SK-N-SH (cell line): ENCODE measurements around the gene PHACTR3. TPM values are rescaled to one million over a fixed set of nuclear protein-coding genes. Genes with fewer than 3 reads are reported as not detected.

Experiments used
- CTCF ChIA-PET: fragments of 300-600, 350-600 bp; formaldehyde crosslinking; extraction: SDS; loops from one replicate; lab custom pipeline; 2021; lab: Yijun Ruan, JAX
- POLR2A ChIA-PET: fragments of 350-600 bp; sonication (Branson Sonifier 250); formaldehyde crosslinking; extraction: SDS; loops from one replicate; lab custom pipeline; 2020; ENCODE audit warnings: antibody characterized with exemption, inconsistent platforms; lab: Yijun Ruan, JAX
- DNase-seq: peaks from one replicate; pipeline ENCODE4 v3.0.0; 2012
- H2AFZ ChIP-seq: fragments of 200-600 bp; sonication (generic); 2 replicates; pipeline ENCODE4 v1.8.1; 2016; ENCODE audit warnings: antibody characterized with exemption, mild to moderate bottlenecking, low read depth
- H3F3A ChIP-seq: fragments of 200-600 bp; sonication (generic); replicated peaks from 2 replicates; pipeline ENCODE3; 2016; ENCODE audit warnings: antibody characterized with exemption, mild to moderate bottlenecking; ENCODE audit not compliant: insufficient read depth
- H3K27ac ChIP-seq, 2 experiments: fragments of 200-500 bp in 1 of 2; fragments of 200-600 bp in 1 of 2; sonication (Bioruptor generic) in 1 of 2; sonication (generic), shearing (Covaris generic) in 1 of 2; 2 replicates each; pipeline versions ENCODE4 v1.5.1 to v1.6.1; 2014 to 2016; ENCODE audit warnings: low read depth in 2 of 2, inconsistent platforms in 1 of 2, low read length in 1 of 2, mild to moderate bottlenecking in 1 of 2, mixed read lengths in 1 of 2
- H3K27me3 ChIP-seq: fragments of 200-600 bp; sonication (generic), shearing (Covaris generic); 2 replicates; pipeline ENCODE4 v1.6.1; 2016; ENCODE audit warnings: mixed run types; ENCODE audit not compliant: insufficient read depth
- H3K36me3 ChIP-seq, 2 experiments: fragments of 200-500 bp in 1 of 2; fragments of 200-600 bp in 1 of 2; sonication (Bioruptor generic) in 1 of 2; sonication (generic) in 1 of 2; replicated peaks in 1 of 2; 2 replicates each; pipeline versions ENCODE3 to v1.5.1; 2014 to 2016; ENCODE audit warnings: low read length in 1 of 2, mild to moderate bottlenecking in 1 of 2; ENCODE audit not compliant: insufficient read depth in 2 of 2, control insufficient read depth in 1 of 2
- H3K4me1 ChIP-seq, 2 experiments: fragments of 200-500 bp in 1 of 2; fragments of 200-600 bp in 1 of 2; sonication (Bioruptor generic) in 1 of 2; sonication (generic), shearing (Covaris generic) in 1 of 2; 2 replicates each; pipeline versions ENCODE4 v1.5.1 to v1.6.1; 2014 to 2016; ENCODE audit warnings: low read depth in 1 of 2, low read length in 1 of 2, mixed run types in 1 of 2; ENCODE audit not compliant: insufficient read depth in 2 of 2, control insufficient read depth in 1 of 2
- H3K4me2 ChIP-seq: fragments of 200-600 bp; sonication (generic), shearing (Covaris generic); 2 replicates; pipeline ENCODE4 v1.6.1; 2017; ENCODE audit warnings: mixed run types
- H3K4me3 ChIP-seq, 2 experiments: fragments of 200-500 bp in 1 of 2; fragments of 200-600 bp in 1 of 2; sonication (Bioruptor generic) in 1 of 2; sonication (generic), shearing (Covaris generic) in 1 of 2; 2 replicates each; pipeline versions ENCODE4 v1.5.1 to v1.8.1; 2014 to 2016; ENCODE audit warnings: low read depth in 2 of 2, inconsistent platforms in 1 of 2, low read length in 1 of 2, mild to moderate bottlenecking in 1 of 2, mixed read lengths in 1 of 2, moderate library complexity in 1 of 2
- H3K79me2 ChIP-seq: fragments of 200-600 bp; sonication (generic); 2 replicates; pipeline ENCODE4 v1.8.1; 2017; ENCODE audit warnings: mild to moderate bottlenecking; ENCODE audit not compliant: insufficient read depth
- H3K9ac ChIP-seq: fragments of 200-600 bp; sonication (generic); 2 replicates; pipeline ENCODE4 v1.6.1; 2017; ENCODE audit warnings: mixed run types
- H3K9me2 ChIP-seq: fragments of 200-600 bp; sonication (generic); 2 replicates; pipeline ENCODE4 v1.6.1; 2017; ENCODE audit warnings: mixed run types
- H3K9me3 ChIP-seq: fragments of 200-600 bp; sonication (generic); 2 replicates; pipeline ENCODE4 v1.6.1; 2017; ENCODE audit warnings: mixed run types, mild to moderate bottlenecking, moderate library complexity
- H4K20me1 ChIP-seq: fragments of 200-600 bp; sonication (generic); 2 replicates; pipeline ENCODE4 v1.6.1; 2017; ENCODE audit warnings: mild to moderate bottlenecking, mixed run types; ENCODE audit not compliant: insufficient read depth
- CHD2 ChIP-seq: fragments of 150-350 bp; IDR thresholded peaks from 2 replicates; pipeline ENCODE4 v1.6.1; 2018; ENCODE audit warnings: low read length; ENCODE audit not compliant: partially characterized antibody
- EZH2phosphoT487 ChIP-seq: fragments of 200-600 bp; sonication (generic); IDR thresholded peaks from 2 replicates; pipeline ENCODE4 v1.6.1; 2017; ENCODE audit warnings: low read depth, mixed run types, mild to moderate bottlenecking, antibody characterized with exemption, moderate library complexity, borderline replicate concordance
- FOSL2 ChIP-seq: IDR thresholded peaks from 2 replicates; pipeline ENCODE4 v1.4.0; 2012; ENCODE audit warnings: low read depth, mild to moderate bottlenecking, moderate library complexity, borderline replicate concordance
- FOXJ3 ChIP-seq: sonication (generic); formaldehyde crosslinking; IDR thresholded peaks from 2 replicates; pipeline ENCODE4 v1.5.1; 2020; ENCODE audit warnings: mild to moderate bottlenecking, missing genetic modification reagents
- FOXM1 ChIP-seq: IDR thresholded peaks from 2 replicates; pipeline ENCODE4 v1.4.0; 2012; ENCODE audit warnings: low read depth, mild to moderate bottlenecking
- GABPA ChIP-seq: IDR thresholded peaks from 2 replicates; pipeline ENCODE4 v1.4.0; 2012; ENCODE audit warnings: low read depth, mild to moderate bottlenecking
- MXI1 ChIP-seq: IDR thresholded peaks from 2 replicates; pipeline ENCODE4 v1.6.1; 2012; ENCODE audit warnings: mild to moderate bottlenecking, low read depth, low read length, improper control_type of control experiment
- POLR2AphosphoS5 ChIP-seq: IDR thresholded peaks from 2 replicates; pipeline ENCODE4 v1.6.1; 2012; ENCODE audit warnings: low read depth, low read length
- RFX5 ChIP-seq: IDR thresholded peaks from 2 replicates; pipeline ENCODE4 v1.6.1; 2012; ENCODE audit warnings: mild to moderate bottlenecking, improper control_type of control experiment, low read length
- TEAD4 ChIP-seq: IDR thresholded peaks from 2 replicates; pipeline ENCODE4 v1.4.0; 2012; ENCODE audit warnings: mild to moderate bottlenecking, borderline replicate concordance; ENCODE audit not compliant: insufficient read depth
- whole genome bisulfite sequencing: methylation state at CpG from one replicate; pipeline ENCODE4 v1.1.6; 2017; ENCODE audit warnings: low lambda C conversion rate; 5-methylcytosine and 5-hydroxymethylcytosine counted together
- polyA plus RNA-seq, 3 experiments: library from polyadenylated mRNA; depleted of rRNA; stranded (reverse); fragments of >200 nt; gene quantifications; 2 replicates each; pipeline ENCODE4 v1.2.3, GENCODE V29; 2012
- TF ChIP-seq, protein P1 (sequence below): fragments of 200-600 bp; sonication (generic); IDR thresholded peaks from 2 replicates; pipeline ENCODE4 v1.6.1; 2017; ENCODE audit warnings: antibody characterized with exemption, mild to moderate bottlenecking, moderate library complexity
- TF ChIP-seq, protein P2 (sequence below): IDR thresholded peaks from 2 replicates; pipeline ENCODE4 v1.6.1; 2012; ENCODE audit warnings: mild to moderate bottlenecking, low read depth, low read length, moderate library complexity
- TF ChIP-seq, protein P3 (sequence below): IDR thresholded peaks from 2 replicates; pipeline ENCODE4 v1.4.0; 2012; ENCODE audit warnings: low read depth, borderline replicate concordance
- TF ChIP-seq, protein P4 (sequence below): IDR thresholded peaks from 2 replicates; pipeline ENCODE4 v1.4.0; 2012; ENCODE audit warnings: low read depth, borderline replicate concordance
- TF ChIP-seq, protein P5 (sequence below): fragments of 150-350 bp; IDR thresholded peaks from 2 replicates; pipeline ENCODE4 v1.6.1; 2016; ENCODE audit warnings: mild to moderate bottlenecking, low read depth, low read length
- TF ChIP-seq, protein P6 (sequence below): fragments of 150-350 bp; IDR thresholded peaks from 2 replicates; pipeline ENCODE4 v1.6.1; 2017; ENCODE audit warnings: antibody characterized with exemption, low read length, low read depth, borderline replicate concordance

The PHACTR3 gene
- polyA plus RNA-seq, 1 of the 3 experiments (the other 2 are of a cell fraction): 0.10 TPM

DNA sequence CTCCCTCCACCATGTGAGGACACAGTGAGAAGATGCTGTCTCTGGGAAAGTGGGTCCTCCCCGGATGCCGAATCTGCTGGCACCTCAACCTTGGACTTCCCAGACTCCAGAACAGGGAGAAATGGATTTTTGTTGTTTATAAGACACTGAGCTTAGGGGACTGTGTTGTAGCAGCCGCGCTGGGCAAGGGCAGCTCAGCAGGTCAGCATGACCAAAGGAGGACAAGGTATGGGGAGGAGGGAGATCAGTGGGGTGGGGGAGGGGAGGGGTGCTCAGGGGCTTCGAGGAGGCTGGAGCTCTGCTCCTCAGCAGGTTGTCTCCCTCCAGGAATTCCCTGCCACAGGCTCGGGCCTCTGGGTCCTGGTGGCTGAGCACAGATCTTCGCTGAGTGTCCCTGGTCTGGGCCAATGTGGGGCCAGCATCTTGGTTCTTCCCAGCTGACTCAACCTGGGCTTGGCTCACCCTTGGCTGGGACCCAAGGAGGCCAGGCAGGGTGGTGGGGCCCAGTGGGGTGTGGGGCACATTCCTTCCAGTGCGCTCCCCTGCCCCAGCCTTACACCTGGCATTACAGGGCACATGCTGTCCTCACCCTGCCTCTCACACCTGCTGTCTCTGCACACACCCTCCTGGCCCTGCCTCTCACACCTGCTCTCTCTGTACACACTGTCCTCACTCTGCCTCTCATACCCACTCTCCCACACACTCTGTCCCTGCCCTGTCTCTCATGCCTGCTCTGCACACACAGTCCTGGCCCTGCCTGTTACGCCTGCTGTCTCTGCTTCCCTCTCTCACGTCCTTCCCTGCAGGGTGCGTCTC, 221.8 kb downstream of the PHACTR3 start:
- H3F3A ChIP-seq: no peaks in the 10 kb centered on the region
- POLR2A ChIA-PET: no interaction called here
- TF ChIP-seq MXI1: no peak
- TF ChIP-seq, protein P1, sequence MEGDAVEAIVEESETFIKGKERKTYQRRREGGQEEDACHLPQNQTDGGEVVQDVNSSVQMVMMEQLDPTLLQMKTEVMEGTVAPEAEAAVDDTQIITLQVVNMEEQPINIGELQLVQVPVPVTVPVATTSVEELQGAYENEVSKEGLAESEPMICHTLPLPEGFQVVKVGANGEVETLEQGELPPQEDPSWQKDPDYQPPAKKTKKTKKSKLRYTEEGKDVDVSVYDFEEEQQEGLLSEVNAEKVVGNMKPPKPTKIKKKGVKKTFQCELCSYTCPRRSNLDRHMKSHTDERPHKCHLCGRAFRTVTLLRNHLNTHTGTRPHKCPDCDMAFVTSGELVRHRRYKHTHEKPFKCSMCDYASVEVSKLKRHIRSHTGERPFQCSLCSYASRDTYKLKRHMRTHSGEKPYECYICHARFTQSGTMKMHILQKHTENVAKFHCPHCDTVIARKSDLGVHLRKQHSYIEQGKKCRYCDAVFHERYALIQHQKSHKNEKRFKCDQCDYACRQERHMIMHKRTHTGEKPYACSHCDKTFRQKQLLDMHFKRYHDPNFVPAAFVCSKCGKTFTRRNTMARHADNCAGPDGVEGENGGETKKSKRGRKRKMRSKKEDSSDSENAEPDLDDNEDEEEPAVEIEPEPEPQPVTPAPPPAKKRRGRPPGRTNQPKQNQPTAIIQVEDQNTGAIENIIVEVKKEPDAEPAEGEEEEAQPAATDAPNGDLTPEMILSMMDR: no peak
- TF ChIP-seq, protein P2, sequence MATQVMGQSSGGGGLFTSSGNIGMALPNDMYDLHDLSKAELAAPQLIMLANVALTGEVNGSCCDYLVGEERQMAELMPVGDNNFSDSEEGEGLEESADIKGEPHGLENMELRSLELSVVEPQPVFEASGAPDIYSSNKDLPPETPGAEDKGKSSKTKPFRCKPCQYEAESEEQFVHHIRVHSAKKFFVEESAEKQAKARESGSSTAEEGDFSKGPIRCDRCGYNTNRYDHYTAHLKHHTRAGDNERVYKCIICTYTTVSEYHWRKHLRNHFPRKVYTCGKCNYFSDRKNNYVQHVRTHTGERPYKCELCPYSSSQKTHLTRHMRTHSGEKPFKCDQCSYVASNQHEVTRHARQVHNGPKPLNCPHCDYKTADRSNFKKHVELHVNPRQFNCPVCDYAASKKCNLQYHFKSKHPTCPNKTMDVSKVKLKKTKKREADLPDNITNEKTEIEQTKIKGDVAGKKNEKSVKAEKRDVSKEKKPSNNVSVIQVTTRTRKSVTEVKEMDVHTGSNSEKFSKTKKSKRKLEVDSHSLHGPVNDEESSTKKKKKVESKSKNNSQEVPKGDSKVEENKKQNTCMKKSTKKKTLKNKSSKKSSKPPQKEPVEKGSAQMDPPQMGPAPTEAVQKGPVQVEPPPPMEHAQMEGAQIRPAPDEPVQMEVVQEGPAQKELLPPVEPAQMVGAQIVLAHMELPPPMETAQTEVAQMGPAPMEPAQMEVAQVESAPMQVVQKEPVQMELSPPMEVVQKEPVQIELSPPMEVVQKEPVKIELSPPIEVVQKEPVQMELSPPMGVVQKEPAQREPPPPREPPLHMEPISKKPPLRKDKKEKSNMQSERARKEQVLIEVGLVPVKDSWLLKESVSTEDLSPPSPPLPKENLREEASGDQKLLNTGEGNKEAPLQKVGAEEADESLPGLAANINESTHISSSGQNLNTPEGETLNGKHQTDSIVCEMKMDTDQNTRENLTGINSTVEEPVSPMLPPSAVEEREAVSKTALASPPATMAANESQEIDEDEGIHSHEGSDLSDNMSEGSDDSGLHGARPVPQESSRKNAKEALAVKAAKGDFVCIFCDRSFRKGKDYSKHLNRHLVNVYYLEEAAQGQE: no peak
- TF ChIP-seq, protein P3, sequence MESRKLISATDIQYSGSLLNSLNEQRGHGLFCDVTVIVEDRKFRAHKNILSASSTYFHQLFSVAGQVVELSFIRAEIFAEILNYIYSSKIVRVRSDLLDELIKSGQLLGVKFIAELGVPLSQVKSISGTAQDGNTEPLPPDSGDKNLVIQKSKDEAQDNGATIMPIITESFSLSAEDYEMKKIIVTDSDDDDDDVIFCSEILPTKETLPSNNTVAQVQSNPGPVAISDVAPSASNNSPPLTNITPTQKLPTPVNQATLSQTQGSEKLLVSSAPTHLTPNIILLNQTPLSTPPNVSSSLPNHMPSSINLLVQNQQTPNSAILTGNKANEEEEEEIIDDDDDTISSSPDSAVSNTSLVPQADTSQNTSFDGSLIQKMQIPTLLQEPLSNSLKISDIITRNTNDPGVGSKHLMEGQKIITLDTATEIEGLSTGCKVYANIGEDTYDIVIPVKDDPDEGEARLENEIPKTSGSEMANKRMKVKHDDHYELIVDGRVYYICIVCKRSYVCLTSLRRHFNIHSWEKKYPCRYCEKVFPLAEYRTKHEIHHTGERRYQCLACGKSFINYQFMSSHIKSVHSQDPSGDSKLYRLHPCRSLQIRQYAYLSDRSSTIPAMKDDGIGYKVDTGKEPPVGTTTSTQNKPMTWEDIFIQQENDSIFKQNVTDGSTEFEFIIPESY: no peak
- TF ChIP-seq FOXM1: no peak
- no peak for TF ChIP-seq GABPA
- TF ChIP-seq, protein P4, sequence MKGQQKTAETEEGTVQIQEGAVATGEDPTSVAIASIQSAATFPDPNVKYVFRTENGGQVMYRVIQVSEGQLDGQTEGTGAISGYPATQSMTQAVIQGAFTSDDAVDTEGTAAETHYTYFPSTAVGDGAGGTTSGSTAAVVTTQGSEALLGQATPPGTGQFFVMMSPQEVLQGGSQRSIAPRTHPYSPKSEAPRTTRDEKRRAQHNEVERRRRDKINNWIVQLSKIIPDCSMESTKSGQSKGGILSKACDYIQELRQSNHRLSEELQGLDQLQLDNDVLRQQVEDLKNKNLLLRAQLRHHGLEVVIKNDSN: no peak
- TF ChIP-seq EZH2phosphoT487: no peak
- TF ChIP-seq RFX5: no peak
- TF ChIP-seq POLR2AphosphoS5: no peak
- no peak for TF ChIP-seq FOSL2
- TF ChIP-seq, protein P5, sequence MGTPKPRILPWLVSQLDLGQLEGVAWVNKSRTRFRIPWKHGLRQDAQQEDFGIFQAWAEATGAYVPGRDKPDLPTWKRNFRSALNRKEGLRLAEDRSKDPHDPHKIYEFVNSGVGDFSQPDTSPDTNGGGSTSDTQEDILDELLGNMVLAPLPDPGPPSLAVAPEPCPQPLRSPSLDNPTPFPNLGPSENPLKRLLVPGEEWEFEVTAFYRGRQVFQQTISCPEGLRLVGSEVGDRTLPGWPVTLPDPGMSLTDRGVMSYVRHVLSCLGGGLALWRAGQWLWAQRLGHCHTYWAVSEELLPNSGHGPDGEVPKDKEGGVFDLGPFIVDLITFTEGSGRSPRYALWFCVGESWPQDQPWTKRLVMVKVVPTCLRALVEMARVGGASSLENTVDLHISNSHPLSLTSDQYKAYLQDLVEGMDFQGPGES: no peak
- TF ChIP-seq TEAD4: no peak
- no peak for TF ChIP-seq FOXJ3 (CRISPR knock-in tag)
- TF ChIP-seq, protein P6, sequence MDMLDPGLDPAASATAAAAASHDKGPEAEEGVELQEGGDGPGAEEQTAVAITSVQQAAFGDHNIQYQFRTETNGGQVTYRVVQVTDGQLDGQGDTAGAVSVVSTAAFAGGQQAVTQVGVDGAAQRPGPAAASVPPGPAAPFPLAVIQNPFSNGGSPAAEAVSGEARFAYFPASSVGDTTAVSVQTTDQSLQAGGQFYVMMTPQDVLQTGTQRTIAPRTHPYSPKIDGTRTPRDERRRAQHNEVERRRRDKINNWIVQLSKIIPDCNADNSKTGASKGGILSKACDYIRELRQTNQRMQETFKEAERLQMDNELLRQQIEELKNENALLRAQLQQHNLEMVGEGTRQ: no peak
- TF ChIP-seq CHD2: no peak
- TF ChIP-seq, all 33 proteins: peak for 0
- CTCF ChIA-PET: no interaction called here
- H3K79me2 ChIP-seq: no peaks in the 10 kb centered on the region
- H3K9me3 ChIP-seq: no peaks in the 10 kb centered on the region
- H3K4me3 ChIP-seq: no peak overlapping the region
- H3K36me3 ChIP-seq: no peaks in the 10 kb centered on the region
- H4K20me1 ChIP-seq: no peaks in the 10 kb centered on the region
- H3K9ac ChIP-seq: no peak overlapping the region
- H3K4me1 ChIP-seq: peaks cover 0 to 13% of the 10 kb centered on the region in 2 experiments; a peak in 1 of 4 replicates
- DNase-seq: peak; percentile 6
- H3K27me3 ChIP-seq: no peaks in the 10 kb centered on the region
- 55% methylated on average over 9 of the region's 11 CpGs for WGBS
- H3K9me2 ChIP-seq: no peaks in the 10 kb centered on the region
- H2AFZ ChIP-seq: no peak overlapping the region
- no peak overlapping the region for H3K27ac ChIP-seq
- H3K4me2 ChIP-seq: no peak overlapping the region
